Activated T-helper 1 cell treated with anti-CD3 and anti-CD28 coated beads, Interleukin-12 subunit alpha, Interleukin-12 subunit beta, Interleukin-2, Interleukin-4 antibody, amounts not matched to agents 30 ng/mL and 10 ng/mL and 1 ng/mL, durations not matched to agents 14 hours and 24 hours and 36 hours (primary cell): ENCODE data around the gene SMIM7. TPM values are rescaled to one million over a fixed set of nuclear protein-coding genes. Genes with fewer than 3 reads are reported as not detected.

Experiments
- DNase-seq: peaks from one replicate; pipeline ENCODE4 v3.0.0; 2021; ENCODE audit warnings: low spot score
- H3K27ac Mint-ChIP-seq: one replicate; pipeline ENCODE4 v1.8.0; 2021; ENCODE audit warnings: mild to moderate bottlenecking, mixed read lengths
- H3K27me3 Mint-ChIP-seq: one replicate; pipeline ENCODE4 v1.8.0; 2022; ENCODE audit warnings: mild to moderate bottlenecking, moderate library complexity, mixed read lengths; ENCODE audit not compliant: insufficient read depth
- H3K36me3 Mint-ChIP-seq: one replicate; pipeline ENCODE4 v1.8.0; 2021; ENCODE audit warnings: low read depth, mixed read lengths
- H3K4me1 Mint-ChIP-seq: one replicate; pipeline ENCODE4 v1.8.0; 2021; ENCODE audit warnings: low read depth, mixed read lengths
- H3K4me3 Mint-ChIP-seq: one replicate; pipeline ENCODE4 v1.8.0; 2021; ENCODE audit warnings: mild to moderate bottlenecking, moderate library complexity, mixed read lengths
- H3K9me3 Mint-ChIP-seq: one replicate; pipeline ENCODE4 v1.8.0; 2021; ENCODE audit warnings: mixed read lengths
- intact Hi-C: fragments of 100-400 bp; cut with micrococcal nuclease; formaldehyde crosslinking; loops from one replicate; pipeline ENCODE4 v1.15.1; 2024
- total RNA-seq: library from RNA; stranded (reverse); gene quantifications from 2 replicates; pipeline ENCODE4 v1.2.3, GENCODE V29; 2022

The SMIM7 gene
- total RNA-seq, 1 donor from 2014 or later = 69.3 TPM

DNA sequence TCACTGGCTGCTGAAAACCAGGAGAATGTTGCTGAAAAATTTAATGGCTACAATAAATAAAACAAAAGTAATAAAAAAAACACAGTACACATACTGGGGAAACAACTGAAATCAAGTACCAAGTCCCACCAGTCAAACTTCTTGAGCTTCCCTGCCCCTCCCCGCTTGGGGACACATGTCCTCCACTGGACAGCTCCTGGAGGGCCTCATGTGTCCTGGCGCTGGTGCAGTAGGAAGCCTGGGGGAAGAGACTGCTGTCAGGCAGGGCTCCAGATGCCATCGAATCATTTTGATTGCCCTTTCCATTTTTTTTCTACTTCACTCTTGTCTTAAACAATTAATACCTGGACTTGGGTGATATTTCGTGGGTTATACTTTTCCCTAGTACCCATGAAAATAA is 61.1 kb downstream of the SMIM7 start:
- Mint-ChIP-seq H3K4me1 (peaks cover 48% of the 10 kb centered on the region), H3K9me3 (no peaks in the 10 kb centered on the region)

DNA sequence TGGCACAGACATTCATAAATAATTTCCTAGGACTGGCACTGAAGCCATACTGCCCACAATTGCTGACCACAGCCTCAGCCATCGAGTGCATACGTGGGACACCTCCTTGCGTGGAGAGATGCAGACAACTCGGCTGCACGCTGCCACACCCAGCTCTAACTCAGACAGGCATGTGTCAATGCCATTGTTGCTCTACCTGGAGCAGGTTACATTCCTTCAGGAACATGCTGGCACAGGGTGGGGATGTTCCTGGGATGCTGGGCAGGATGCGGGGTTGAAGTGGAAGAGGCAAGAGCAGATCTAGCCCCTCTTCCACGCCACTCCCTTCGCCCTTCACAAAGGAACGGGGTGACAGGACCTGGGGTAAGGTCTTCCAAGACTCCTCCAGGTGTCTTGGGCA is 63.5 kb downstream of the SMIM7 start:
- intact Hi-C loops = no loop called here
- H3K27ac Mint-ChIP-seq = no peak overlapping the region
- H3K9me3 Mint-ChIP-seq = no peaks in the 10 kb centered on the region
- no peak for DNase-seq
- H3K27me3 Mint-ChIP-seq = no peaks in the 10 kb centered on the region
- H3K36me3 Mint-ChIP-seq = peaks cover 4% of the 10 kb centered on the region
- no peak overlapping the region for H3K4me3 Mint-ChIP-seq
- peaks cover 58% of the 10 kb centered on the region for H3K4me1 Mint-ChIP-seq

More for the DNA sequence above, 61.1 kb downstream of the SMIM7 start:
- Mint-ChIP-seq H3K4me3 (no peak overlapping the region), H3K36me3 (peaks cover 9% of the 10 kb centered on the region), H3K27me3 (no peaks in the 10 kb centered on the region), H3K27ac (no peak overlapping the region)
- intact Hi-C loops = no loop called here
- no peak for DNase-seq

Other genes starting within 250 kb of the SMIM7 start
- 39.6 and 41.4 TPM in 2 replicates for gene EPS15L1, start 188.2 kb downstream of the SMIM7 start, total RNA-seq
- not detected in 2 replicates for gene CALR3, start 164.0 kb downstream of the SMIM7 start, total RNA-seq
- gene C19orf44, start 163.8 kb downstream of the SMIM7 start, total RNA-seq = 4.4 and 5.6 TPM in 2 replicates
- 84.3 and 92.0 TPM in 2 replicates for gene CHERP, start 117.7 kb downstream of the SMIM7 start, total RNA-seq
- gene SLC35E1, start 87.7 kb downstream of the SMIM7 start, total RNA-seq = 60.4 and 61.7 TPM in 2 replicates
- 14.0 and 14.9 TPM in 2 replicates for gene MED26, start 31.9 kb downstream of the SMIM7 start, total RNA-seq
- gene TMEM38A, start 995 bp upstream of the SMIM7 start, total RNA-seq = 0.69 and 0.78 TPM in 2 replicates
- gene NWD1, start 59.7 kb upstream of the SMIM7 start, total RNA-seq = not detected in 2 replicates
- gene SIN3B, start 169.3 kb upstream of the SMIM7 start, total RNA-seq = 44.6 and 45.1 TPM in 2 replicates
- gene F2RL3, start 228.9 kb upstream of the SMIM7 start, total RNA-seq = not detected in 2 replicates